ENCODE data around the gene MMP11.
"Not testable (repeated sequence)": the region's sequence is repeated elsewhere in the genome, so short reads cannot be mapped to it uniquely, and the experiment has no call there.

MMP11 gene

GRCh38 chr22:23772649-23773473, at the start of gene MMP11:
Gene MMP11 (plus strand): TSS chr22:23772849. CDS start chr22:23772871, 22 bp downstream.
- DNase-seq (ENCODE audit: low read depth, low spot score), result peak; percentile 67

GRCh38 chr22:23728108-23728507, 44.5 kb upstream of the MMP11 start:
- not testable (repeated sequence) for DNase-seq (ENCODE audit: low read depth, low spot score)

GRCh38 chr22:23737696-23738095, 35.0 kb upstream of the MMP11 start:
- DNase-seq (ENCODE audit: low read depth, low spot score), result no peak

GRCh38 chr22:23742505-23743264, 30.0 kb upstream of the MMP11 start:
- no peak for DNase-seq (ENCODE audit: low read depth, low spot score)

GRCh38 chr22:23743303-23743705, 29.3 kb upstream of the MMP11 start:
- DNase-seq (ENCODE audit: low read depth, low spot score), result no peak

- DNase-seq (ENCODE audit: low read depth, low spot score), result no peak
Observed at GRCh38 chr22:23744001-23744400, 28.6 kb upstream of the MMP11 start.

GRCh38 chr22:23744485-23744884, 28.2 kb upstream of the MMP11 start:
- DNase-seq (ENCODE audit: low read depth, low spot score), result no peak

- DNase-seq (ENCODE audit: low read depth, low spot score), result no peak
Observed at GRCh38 chr22:23745791-23746190, 26.9 kb upstream of the MMP11 start.

- peak; percentile 55 for DNase-seq (ENCODE audit: low read depth, low spot score)
Observed at GRCh38 chr22:23749841-23750301, 22.8 kb upstream of the MMP11 start.

- peak; percentile 12 for DNase-seq (ENCODE audit: low read depth, low spot score)
Observed at GRCh38 chr22:23750367-23750713, 22.3 kb upstream of the MMP11 start.

- DNase-seq (ENCODE audit: low read depth, low spot score), result peak; percentile 94
Observed at GRCh38 chr22:23750714-23751440, 21.8 kb upstream of the MMP11 start, which contains the start of gene ZNF70. Gene ZNF70 (minus strand): TSS chr22:23751112. CDS start chr22:23745140, 5,972 bp downstream.

GRCh38 chr22:23751441-23751996, 21.1 kb upstream of the MMP11 start:
- no peak for DNase-seq (ENCODE audit: low read depth, low spot score)

- DNase-seq (ENCODE audit: low read depth, low spot score), result no peak
Observed at GRCh38 chr22:23752090-23752691, 20.5 kb upstream of the MMP11 start.

GRCh38 chr22:23752750-23753149, 19.9 kb upstream of the MMP11 start:
- DNase-seq (ENCODE audit: low read depth, low spot score), result no peak

- no peak for DNase-seq (ENCODE audit: low read depth, low spot score)
Observed at GRCh38 chr22:23753385-23753784, 19.3 kb upstream of the MMP11 start.

GRCh38 chr22:23754220-23754919, 18.3 kb upstream of the MMP11 start, which contains the start of gene VPREB3:
Gene VPREB3 (minus strand): TSS chr22:23754425. CDS start chr22:23754363, 62 bp downstream.
- DNase-seq (ENCODE audit: low read depth, low spot score), result no peak

GRCh38 chr22:23754980-23755636, 17.5 kb upstream of the MMP11 start:
- peak; percentile 26 for DNase-seq (ENCODE audit: low read depth, low spot score)

GRCh38 chr22:23755711-23756110, 16.9 kb upstream of the MMP11 start:
- no peak for DNase-seq (ENCODE audit: low read depth, low spot score)

GRCh38 chr22:23756891-23757290, 15.8 kb upstream of the MMP11 start:
- no peak for DNase-seq (ENCODE audit: low read depth, low spot score)

GRCh38 chr22:23759566-23759965, 13.1 kb upstream of the MMP11 start:
- no peak for DNase-seq (ENCODE audit: low read depth, low spot score)

All from astrocyte of the hippocampus (primary cell).